ENCODE results near the gene RYR1.

Gene RYR1

GRCh38 chr19:38478273-38478971 lies 44.9 kb downstream of the RYR1 start:
- no peaks in the 10 kb centered on the region for H3K79me2 ChIP-seq (ENCODE audit: control insufficient read depth, low read length)
- no peak overlapping the region for H3K27ac ChIP-seq (ENCODE audit: low read depth, low read length)
- H3K4me2 ChIP-seq (ENCODE audit: low read length), result no peak overlapping the region
- H3K9me2 ChIP-seq (replicated peaks; ENCODE audit: control insufficient read depth, low read length), result no peaks in the 10 kb centered on the region
- H3K36me3 ChIP-seq (ENCODE audit: control insufficient read depth, low read length), result no peaks in the 10 kb centered on the region
- TF ChIP-seq EZH2phosphoT487 (IDR thresholded peaks at IDR 0.05; ENCODE audit: borderline replicate concordance, low read length) (no peak), CTCF (IDR thresholded peaks at IDR 0.05; ENCODE audit: low read depth, low read length, poor library complexity, severe bottlenecking) (peak; percentile 65)
- no peaks in the 10 kb centered on the region for H3K4me1 ChIP-seq (ENCODE audit: control insufficient read depth, low read length)
- H3F3A ChIP-seq (ENCODE audit: control insufficient read depth, insufficient read depth), result no peaks in the 10 kb centered on the region
- H4K20me1 ChIP-seq (ENCODE audit: control insufficient read depth, insufficient read depth, low read depth, low read length), result 0 out of 2 replicates have a peak, but pooled peaks cover 3% of the 10 kb centered on the region
- no peak overlapping the region for H3K4me3 ChIP-seq (ENCODE audit: low read length)
- H3K9me3 ChIP-seq (ENCODE audit: control insufficient read depth, insufficient read depth, low read length), result no peaks in the 10 kb centered on the region
- 0 out of 2 replicates have a peak, but pooled peaks cover 3% of the 10 kb centered on the region for H3K27me3 ChIP-seq (ENCODE audit: control insufficient read depth, low read length)

GRCh38 chr19:38482496-38482895 lies 49.0 kb downstream of the RYR1 start:
- H3F3A ChIP-seq (ENCODE audit: control insufficient read depth, insufficient read depth), result no peaks in the 10 kb centered on the region
- H3K4me1 ChIP-seq (ENCODE audit: control insufficient read depth, low read length), result no peaks in the 10 kb centered on the region
- no peaks in the 10 kb centered on the region for H3K9me3 ChIP-seq (ENCODE audit: control insufficient read depth, insufficient read depth, low read length)
- no peaks in the 10 kb centered on the region for H3K79me2 ChIP-seq (ENCODE audit: control insufficient read depth, low read length)
- H3K27ac ChIP-seq (ENCODE audit: low read depth, low read length), result no peak overlapping the region
- H3K4me2 ChIP-seq (ENCODE audit: low read length), result no peak overlapping the region
- H3K4me3 ChIP-seq (ENCODE audit: low read length), result no peak overlapping the region
- H3K27me3 ChIP-seq (ENCODE audit: control insufficient read depth, low read length), result 0 out of 2 replicates have a peak, but pooled peaks cover 3% of the 10 kb centered on the region
- H3K36me3 ChIP-seq (ENCODE audit: control insufficient read depth, low read length), result no peaks in the 10 kb centered on the region
- 0 out of 2 replicates have a peak, but pooled peaks cover 3% of the 10 kb centered on the region for H4K20me1 ChIP-seq (ENCODE audit: control insufficient read depth, insufficient read depth, low read depth, low read length)
- TF ChIP-seq CTCF (IDR thresholded peaks at IDR 0.05; ENCODE audit: low read depth, low read length, poor library complexity, severe bottlenecking), result no peak
- TF ChIP-seq EZH2phosphoT487 (IDR thresholded peaks at IDR 0.05; ENCODE audit: borderline replicate concordance, low read length), result no peak
- H3K9me2 ChIP-seq (replicated peaks; ENCODE audit: control insufficient read depth, low read length), result no peaks in the 10 kb centered on the region

GRCh38 chr19:38483016-38483630 lies 49.6 kb downstream of the RYR1 start:
- no peaks in the 10 kb centered on the region for H3K9me3 ChIP-seq (ENCODE audit: control insufficient read depth, insufficient read depth, low read length)
- no peaks in the 10 kb centered on the region for H3K4me1 ChIP-seq (ENCODE audit: control insufficient read depth, low read length)
- H3K36me3 ChIP-seq (ENCODE audit: control insufficient read depth, low read length), result no peaks in the 10 kb centered on the region

More at GRCh38 chr19:38483016-38483630, 49.6 kb downstream of the RYR1 start:
- no peak overlapping the region for H3K4me3 ChIP-seq (ENCODE audit: low read length)
- no peak overlapping the region for H3K27ac ChIP-seq (ENCODE audit: low read depth, low read length)
- TF ChIP-seq EZH2phosphoT487 (IDR thresholded peaks at IDR 0.05; ENCODE audit: borderline replicate concordance, low read length) (no peak), CTCF (IDR thresholded peaks at IDR 0.05; ENCODE audit: low read depth, low read length, poor library complexity, severe bottlenecking) (no peak)
- H3K4me2 ChIP-seq (ENCODE audit: low read length), result no peak overlapping the region
- H4K20me1 ChIP-seq (ENCODE audit: control insufficient read depth, insufficient read depth, low read depth, low read length), result 0 out of 2 replicates have a peak, but pooled peaks cover 3% of the 10 kb centered on the region
- H3F3A ChIP-seq (ENCODE audit: control insufficient read depth, insufficient read depth), result no peaks in the 10 kb centered on the region
- no peaks in the 10 kb centered on the region for H3K9me2 ChIP-seq (replicated peaks; ENCODE audit: control insufficient read depth, low read length)
- no peaks in the 10 kb centered on the region for H3K79me2 ChIP-seq (ENCODE audit: control insufficient read depth, low read length)
- 0 out of 2 replicates have a peak, but pooled peaks cover under 1% of the 10 kb centered on the region for H3K27me3 ChIP-seq (ENCODE audit: control insufficient read depth, low read length)
